GM21576 (cell line): ENCODE data around the gene LIPM.
"Not testable (repeated sequence)": the region's sequence is repeated elsewhere in the genome, so short reads cannot be mapped to it uniquely, and the experiment has no call there.

ENCODE experiments used
- ATAC-seq: cut with Tn5 transposase; IDR thresholded peaks from one replicate; pipeline ENCODE4 v1.9.1; 2021; ENCODE audit warnings: mild to moderate bottlenecking, moderate library complexity; ENCODE audit not compliant: unreplicated experiment

The LIPM gene

DNA sequence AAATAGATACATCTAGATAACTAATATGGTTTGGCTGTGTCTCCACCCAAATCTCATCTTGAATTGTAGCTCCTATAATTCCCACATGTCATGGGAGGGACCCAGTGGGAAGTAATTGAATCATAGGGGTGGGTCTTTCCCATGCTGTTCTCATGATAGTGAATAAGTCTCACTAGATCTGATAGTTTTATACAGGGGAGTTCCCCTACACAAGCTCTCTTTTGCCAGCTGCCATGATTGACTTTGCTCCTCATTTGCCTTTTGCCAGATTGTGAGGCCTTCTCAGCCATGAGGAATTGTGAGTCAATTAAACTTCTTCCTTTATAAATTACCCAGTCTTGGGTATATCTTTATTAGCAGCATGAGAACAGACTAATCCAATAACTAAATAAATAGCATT lies 35.1 kb downstream of the LIPM start:
- ATAC-seq = not testable (repeated sequence)

DNA sequence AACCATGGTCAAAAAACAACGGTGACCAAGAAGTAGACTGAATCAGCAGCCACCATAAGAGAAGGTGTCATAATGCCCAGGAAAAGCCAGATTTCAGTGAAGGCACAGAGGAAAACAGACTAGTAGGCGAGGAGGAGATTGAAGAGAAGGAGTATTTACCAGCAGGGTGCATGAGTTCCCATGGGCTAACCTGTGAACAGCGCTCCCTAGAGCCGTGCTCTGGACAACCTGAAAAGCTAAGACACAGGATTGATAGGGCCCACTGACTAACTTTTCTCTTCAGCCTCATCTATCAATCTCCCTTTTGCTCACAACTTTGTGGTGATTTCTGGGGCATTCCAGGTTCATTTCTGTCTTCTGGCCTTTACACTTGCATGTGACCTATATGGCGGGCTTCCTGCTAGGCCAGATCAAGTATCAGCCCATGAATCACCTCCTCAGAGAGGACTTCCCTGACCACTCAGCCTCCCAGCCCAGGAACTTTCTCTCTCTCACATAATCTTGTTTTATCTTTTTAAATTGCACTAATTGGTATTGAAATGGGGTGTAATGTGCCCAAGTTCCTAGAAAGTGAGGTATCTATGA lies 36.3 kb downstream of the LIPM start:
- ATAC-seq = no peak

DNA sequence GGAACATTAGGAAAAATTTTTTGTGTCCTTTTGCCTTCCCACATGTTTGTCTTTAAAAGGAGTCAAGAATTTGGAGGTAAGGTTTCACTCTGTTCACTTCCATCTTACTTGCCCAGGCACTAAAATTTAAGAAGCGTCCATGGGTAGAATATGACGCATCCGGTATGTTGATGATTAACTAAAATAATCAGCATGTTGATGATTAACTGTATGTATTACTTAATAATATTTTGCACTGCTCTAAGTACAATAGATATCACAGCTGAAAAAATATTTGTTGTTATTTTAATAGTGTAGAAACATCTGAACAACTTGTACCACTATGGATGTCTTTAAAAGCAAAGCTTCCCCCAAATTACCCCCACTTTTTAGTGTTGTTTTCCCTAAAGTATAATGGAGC lies 37.6 kb downstream of the LIPM start:
- ATAC-seq = no peak

DNA sequence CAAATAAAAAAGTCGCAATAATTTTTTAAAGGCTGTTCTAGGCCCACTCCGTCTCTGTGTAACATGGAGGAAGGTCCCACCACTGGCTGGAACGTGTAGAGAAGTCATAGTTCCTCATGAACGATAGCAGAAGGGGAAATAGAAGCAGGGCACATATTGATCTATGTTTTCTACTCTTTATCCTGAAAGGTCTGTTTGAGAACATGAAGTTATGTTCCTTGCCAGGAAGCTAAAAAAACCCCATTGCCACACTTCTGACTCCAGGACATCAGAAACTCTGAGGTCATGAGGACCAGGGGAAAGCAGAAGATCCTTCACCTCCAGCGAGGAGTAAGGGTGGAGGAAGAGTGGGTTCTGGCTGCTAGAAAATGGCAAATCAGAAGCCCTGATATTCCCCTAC lies 38.4 kb downstream of the LIPM start:
- ATAC-seq = no peak

DNA sequence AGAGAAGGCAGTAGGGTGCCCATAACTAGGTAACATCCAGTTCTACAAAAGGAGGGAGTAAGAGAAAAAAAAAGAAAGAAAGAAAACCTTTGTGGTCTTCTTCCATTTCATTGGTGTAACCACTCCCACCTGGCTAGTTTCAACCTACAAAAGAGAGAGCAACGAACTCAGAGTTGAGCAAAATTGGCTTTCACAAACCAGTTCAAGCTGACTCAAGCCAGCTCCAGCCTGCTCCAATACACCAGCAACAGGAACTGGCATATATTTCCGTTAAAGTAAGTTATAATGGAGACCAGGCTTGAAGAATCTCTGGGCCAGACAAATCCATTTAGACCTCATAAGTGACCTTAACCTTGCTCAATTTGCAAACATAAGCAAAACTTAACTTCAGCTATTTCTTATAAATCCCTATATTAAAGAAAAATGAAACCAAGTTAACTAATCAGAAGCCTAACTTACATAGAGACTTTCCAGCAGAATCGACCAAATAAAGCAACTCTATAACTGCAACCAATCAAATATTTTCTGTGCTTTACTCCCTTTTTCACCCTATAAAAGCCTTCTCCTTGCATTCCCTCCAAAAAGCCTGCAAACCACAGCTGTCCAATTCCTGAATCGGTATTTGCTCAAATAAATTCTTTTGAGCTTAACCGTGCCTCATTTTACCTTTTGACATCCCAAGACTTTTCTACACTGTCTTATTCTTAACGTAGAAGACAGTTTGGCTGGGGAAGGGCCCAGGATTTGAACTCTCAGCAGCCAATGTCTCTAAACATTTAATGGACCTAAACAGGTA lies 39.0 kb downstream of the LIPM start:
- no peak for ATAC-seq

DNA sequence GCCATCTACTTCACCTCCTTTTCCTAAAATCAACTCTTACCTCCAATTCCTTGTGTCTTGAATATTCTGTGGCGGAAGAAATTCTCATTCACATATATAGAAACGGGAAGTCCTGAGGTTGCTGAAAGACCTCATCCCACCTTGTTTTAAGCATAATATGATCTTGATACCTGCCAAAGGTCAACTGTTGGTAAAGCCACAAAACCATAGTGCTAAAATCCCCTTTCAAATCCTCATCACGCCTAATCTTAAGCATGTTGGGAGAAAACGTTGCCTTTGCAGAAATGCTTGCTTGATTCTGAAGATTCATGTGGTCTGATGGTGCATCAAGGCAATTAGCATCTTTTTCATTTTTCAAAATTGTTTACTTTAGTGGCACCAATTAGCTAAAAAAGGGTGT lies 40.6 kb downstream of the LIPM start:
- no peak for ATAC-seq

DNA sequence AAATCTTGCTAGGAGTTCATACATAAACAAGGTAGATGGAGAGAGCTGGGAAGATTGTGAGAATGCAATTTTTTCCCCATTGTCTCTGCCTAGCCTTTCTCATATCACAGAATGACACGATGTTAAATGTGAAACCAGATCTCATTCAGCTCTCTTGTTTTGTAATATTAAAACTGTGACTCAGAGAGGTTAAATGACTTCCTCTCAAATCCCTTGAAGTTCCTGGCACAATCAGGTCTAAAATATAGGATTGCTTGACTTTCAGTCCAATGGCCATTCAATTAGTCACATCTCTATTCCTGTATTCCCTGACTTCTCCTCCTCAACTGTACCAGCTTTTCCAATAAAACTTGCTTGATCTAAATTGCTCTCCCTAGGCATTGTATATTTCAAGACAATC lies 46.0 kb downstream of the LIPM start:
- ATAC-seq = no peak

DNA sequence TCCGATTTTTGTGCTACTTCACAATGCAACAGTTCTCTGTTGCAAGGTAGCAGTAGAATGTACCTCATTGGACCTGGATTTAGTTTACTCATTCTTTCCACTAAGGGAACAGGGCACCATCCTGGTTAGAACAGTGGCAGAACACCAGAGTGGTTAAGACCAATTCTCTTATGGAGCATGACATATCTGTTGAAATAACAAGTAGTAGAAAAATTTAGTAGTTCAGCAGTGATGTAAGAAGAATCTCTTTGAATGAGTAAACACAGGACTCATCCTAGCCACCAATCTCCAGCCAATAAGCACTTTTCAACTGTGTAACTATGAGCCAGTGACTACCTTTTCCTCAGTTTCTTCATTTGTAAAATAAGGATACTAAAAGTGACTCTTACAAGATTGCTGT lies 46.7 kb downstream of the LIPM start:
- ATAC-seq = no peak

DNA sequence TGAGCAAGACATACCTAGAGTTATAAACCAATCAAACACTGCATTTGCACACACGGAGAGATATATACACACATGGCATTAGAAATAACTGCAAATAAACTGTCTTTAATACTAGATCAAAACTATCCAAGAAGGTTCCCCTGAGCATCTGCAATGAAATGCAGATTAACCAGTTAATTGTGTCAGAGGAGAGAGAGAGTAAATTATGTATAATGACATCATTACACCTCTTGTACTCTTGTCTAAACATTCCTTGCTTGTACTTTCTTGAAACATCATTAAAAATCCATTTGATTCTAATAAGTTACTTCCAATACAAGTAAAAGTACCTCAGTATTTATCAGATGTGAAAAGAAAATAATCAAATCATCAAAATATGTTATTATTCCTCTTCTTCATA lies 48.2 kb downstream of the LIPM start:
- ATAC-seq = no peak

DNA sequence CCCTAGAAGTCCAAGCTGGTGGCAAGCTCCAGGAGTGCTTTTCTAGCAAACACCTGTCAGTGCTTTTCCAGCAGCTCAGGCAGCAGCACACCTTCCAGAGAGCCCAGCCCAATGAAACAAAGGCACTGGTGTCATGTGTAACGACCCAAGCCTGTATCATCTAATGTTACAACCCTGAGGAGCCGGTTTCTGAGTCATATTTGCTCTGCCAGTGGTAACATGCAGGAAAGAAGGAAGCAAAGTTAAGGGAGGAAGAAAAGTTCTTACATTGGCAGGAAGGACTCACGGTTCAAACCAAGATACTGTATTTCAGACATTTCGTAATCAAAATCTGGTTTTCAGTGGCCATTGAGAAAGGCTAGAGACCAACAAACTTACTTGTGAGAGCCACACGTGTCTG lies 49.2 kb downstream of the LIPM start, which contains the start of gene ANKRD22:
ANKRD22 (minus strand) TSS at position 139 of the 400 bp plus-strand sequence. CDS start 237 bp downstream, outside the sequence.
- ATAC-seq = no peak

DNA sequence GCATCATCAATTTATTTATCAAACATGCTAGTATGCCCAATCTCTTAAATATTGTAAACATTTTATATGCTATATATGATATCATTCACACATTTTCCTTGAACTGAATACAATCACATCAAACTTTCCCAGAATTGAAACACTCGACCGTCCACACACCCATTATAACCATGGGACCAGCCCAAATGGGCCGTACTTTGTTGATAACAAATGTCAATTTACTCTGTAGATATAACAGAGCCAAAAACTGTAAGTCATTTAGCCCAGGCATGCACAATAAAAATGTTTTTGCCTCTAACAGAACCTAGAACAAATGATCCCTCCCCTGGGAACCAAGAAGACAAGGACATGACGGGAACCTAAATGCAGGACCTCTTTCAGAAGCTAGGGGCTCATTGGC lies 49.8 kb downstream of the LIPM start:
- ATAC-seq = no peak

DNA sequence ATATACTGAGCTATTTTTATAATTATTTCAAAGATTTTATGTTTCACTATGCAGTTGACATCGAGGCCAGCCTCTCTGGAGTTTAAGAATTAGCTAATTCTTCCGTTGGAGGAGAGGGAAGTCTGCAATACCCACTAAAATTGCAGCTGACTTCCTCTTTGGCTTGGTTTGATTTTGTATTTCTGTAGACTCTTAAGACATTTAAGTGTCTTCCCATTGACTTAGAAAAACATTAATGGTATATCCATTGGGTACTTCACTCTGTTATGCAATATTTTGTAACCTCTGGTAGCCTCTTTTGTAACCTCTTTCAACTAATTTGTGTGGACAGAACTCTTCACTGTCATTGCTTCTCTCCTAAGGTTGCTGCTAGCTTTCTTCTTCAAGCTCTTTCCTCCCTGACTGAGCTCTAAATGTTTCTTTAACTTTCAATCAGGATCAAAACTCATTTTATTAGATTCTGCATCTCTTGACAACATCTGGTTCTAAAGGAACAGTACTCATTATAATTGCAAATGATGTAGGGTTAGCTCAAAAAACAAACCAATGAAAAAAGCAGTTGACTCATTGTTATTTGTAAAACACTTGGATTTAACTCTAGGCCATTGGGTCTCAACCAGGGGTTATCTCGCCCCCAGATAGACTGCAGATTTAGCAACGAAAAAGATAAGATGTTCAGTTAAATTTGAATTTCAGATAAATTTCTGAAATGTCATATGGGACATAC lies 50.8 kb downstream of the LIPM start:
- ATAC-seq = no peak

DNA sequence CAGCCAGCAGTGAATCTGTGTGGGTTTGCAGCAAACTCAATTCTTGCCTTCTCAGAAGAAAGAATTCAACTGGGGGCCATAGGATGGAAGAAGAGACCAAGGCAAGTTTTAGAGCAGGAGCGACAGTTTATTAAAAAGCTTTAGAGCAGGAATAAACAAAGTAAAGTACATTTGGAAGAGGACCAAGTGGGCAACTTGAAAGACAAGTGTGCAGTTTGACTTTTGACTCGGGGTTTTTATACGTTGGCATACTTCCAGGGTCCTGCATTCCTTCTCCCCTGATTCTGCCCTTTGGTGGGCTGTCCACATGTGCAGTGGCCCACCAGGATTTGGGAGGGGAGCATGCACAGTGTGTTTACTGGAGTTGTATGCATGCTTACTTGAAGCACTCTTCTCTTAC lies 52.2 kb downstream of the LIPM start:
- no peak for ATAC-seq

DNA sequence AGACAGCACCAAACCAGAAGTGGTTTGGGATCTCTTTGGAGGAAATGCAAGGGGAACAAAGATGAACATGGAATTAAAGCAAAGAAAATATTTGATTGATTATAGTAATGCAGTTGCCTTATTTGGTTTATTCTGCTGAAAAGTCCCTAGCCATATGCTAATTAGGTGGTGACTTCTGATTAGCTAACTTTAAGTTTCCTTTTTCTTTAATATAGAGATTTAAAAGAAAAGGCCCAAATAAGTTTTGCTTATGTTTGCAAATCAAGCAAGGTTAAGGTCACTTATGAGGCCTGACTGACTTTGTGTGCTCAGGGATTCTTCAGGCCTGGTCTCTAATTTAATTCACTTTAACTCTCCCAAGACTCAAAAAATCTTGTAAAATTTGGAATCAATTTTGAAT lies 55.3 kb downstream of the LIPM start:
- no peak for ATAC-seq

DNA sequence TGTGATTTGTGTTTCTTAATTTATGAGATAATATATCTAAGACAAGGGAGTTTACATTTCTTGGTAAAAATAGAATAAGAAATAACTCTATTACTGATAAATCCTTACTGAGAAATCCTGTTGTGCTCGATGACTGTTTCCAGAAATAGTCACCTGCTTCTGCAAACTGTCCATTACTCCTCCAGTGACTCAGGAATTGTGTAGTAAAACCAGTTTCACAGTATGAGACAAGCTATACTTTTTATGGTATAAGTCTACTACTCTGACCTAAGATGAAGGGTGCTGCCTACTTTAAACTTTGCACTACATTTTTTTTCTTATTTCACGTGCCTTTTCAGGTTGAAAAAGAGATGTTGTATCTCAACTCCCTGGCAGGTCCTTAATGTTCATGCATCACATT lies 56.0 kb downstream of the LIPM start:
- no peak for ATAC-seq

DNA sequence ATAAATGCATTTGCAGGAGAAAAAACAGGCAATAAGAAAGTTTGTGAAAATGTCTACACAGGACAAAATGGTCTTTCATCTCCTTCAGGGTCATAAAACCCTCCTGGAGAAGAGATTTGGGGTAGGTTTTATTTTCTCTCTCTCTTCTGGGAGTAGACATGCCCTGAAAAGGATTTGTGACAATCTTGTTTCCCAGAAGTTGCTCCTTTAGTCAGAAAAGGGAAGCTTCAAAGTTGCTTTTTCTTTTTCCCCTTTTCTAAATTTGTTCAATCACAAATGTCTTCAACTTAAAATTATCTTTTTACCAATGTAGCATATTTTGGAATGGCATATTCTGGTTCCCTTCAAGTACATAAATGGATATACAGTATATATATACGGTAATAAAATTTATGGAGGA lies 58.5 kb downstream of the LIPM start:
- ATAC-seq = no peak

DNA sequence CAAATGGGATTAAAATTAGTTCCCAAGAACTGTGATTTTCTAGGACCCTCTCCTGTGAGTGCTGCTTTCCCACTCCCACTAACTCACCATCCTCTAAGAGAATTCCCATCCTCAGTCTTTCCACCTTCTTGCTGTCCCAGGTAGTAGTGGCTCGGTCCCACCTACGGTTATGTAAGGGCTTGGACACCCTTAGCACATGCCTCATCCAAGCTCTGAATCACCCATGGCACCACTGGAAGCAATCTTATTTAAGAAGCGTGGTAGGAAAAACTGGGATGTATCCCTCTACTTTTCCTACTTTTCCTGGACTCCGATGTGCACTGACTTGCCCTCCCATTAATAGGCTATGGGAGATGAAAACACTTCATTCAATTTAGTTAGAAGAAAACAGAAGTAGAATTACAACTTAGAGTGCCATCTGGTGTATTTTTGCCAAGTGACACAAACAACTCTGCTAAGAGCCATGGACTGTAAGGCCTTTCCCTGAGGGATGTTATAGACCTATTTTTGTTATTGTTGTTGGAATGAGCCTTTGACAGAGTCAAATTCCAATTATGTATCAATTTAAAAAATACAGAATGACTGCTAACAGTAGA lies 62.8 kb downstream of the LIPM start:
- no peak for ATAC-seq

DNA sequence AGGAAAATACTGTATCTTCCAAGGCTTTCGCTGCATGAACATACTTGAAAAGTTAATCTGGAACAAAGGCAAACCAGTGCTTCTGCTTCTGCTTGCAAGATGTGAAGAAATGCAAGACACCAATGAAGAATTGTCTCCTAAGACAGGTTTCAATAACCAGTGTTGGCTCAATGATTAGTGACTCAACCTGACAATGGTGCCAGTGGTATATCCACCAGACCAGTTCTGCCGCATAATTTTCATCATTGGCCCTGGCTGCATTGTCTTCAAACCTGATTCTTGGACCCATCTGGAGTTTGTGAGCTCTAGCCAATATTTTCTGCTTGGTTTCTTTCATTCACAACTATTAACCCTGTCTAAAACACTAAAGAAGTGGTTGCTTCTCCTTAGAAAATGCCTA lies 63.9 kb downstream of the LIPM start:
- no peak for ATAC-seq

DNA sequence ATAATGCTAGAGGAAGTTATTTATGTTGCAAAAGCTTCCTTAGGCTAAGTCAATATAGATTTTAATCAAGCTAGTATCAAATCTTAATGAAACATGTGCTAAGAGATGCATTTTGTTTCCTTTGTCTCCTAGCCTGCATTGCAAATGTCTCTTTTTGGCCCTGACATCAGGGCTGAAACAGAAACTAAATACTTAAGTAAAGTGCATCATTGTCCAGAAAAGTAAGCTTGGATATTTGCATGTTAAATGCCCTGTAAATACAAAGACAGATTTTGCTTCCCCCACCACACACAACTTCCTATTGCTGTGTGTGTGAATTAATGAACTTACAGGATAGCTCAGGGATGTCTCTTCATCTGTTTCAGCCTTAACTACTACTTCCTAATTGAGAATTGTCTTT lies 67.6 kb downstream of the LIPM start:
- no peak for ATAC-seq
